Tibial nerve (tissue), 4 donors: Measurements from ENCODE around the gene GALR3. TPM values are rescaled to one million over a fixed set of nuclear protein-coding genes. Genes with fewer than 3 reads are reported as not detected.
A peak's percentile ranks its signal among the peaks of the same experiment; 100 is the strongest.

Experiments used
- DNase-seq, 2 donors: peaks; one replicate each; pipeline ENCODE4 v3.0.0-alpha.2; 2019; ENCODE audit warnings: low spot score in 2 of 2
- H3K27ac ChIP-seq, 4 donors: fragments of 200-600 bp; sonication (generic) in 3 of 4; one replicate each; pipeline ENCODE4 v1.5.1; 2017 to 2019; ENCODE audit warnings: mild to moderate bottlenecking in 1 of 4
- H3K27me3 ChIP-seq, 2 donors: fragments of 200-600 bp; sonication (generic) in 1 of 2; one replicate each; pipeline versions ENCODE4 v1.5.1 to v1.6.0; 2017 to 2019
- H3K36me3 ChIP-seq, 3 donors: fragments of 200-600 bp; sonication (generic); one replicate each; pipeline ENCODE4 v1.5.1; 2018 to 2019
- H3K4me1 ChIP-seq, 4 donors: fragments of 200-600 bp; sonication (generic) in 3 of 4; one replicate each; pipeline ENCODE4 v1.5.1; 2017 to 2019
- H3K4me3 ChIP-seq, 4 donors: fragments of 200-600 bp; sonication (generic) in 3 of 4; one replicate each; pipeline ENCODE4 v1.5.1; 2017 to 2019; ENCODE audit warnings: mild to moderate bottlenecking in 1 of 4, moderate library complexity in 1 of 4
- H3K9me3 ChIP-seq, 4 donors: fragments of 200-600 bp; sonication (generic) in 3 of 4; one replicate each; pipeline ENCODE4 v1.5.1; 2017 to 2019
- EP300 ChIP-seq, 2 donors: sonication (generic); formaldehyde crosslinking; IDR thresholded peaks; one replicate each; pipeline ENCODE4 v1.6.1; 2017; ENCODE audit warnings: antibody characterized with exemption in 2 of 2, mild to moderate bottlenecking in 1 of 2
- POLR2A ChIP-seq, 2 donors: fragments of 450-650 bp; IDR thresholded peaks; one replicate each; pipeline ENCODE4 v1.6.1; 2017; ENCODE audit warnings: antibody characterized with exemption in 2 of 2, mild to moderate bottlenecking in 2 of 2, moderate library complexity in 2 of 2
- WGBS, 2 donors: methylation state at CpG; one replicate each; pipeline ENCODE4 v1.1.5; 2018; 5-methylcytosine and 5-hydroxymethylcytosine counted together
- total RNA-seq, 4 donors: library from RNA; depleted of rRNA; stranded (reverse); fragments of >200 nt; gene quantifications; one replicate each; pipeline ENCODE4 v1.1.0, GENCODE V29; 2016
- TF ChIP-seq, protein P1 (sequence below), 5 experiments: fragments of 200-600 bp in 3 of 5; fragments of 450-650 bp in 2 of 5; sonication (generic) in 3 of 5; IDR thresholded peaks; one replicate each; pipeline ENCODE4 v1.5.1; 2016 to 2019; ENCODE audit warnings: antibody characterized with exemption in 5 of 5, mild to moderate bottlenecking in 3 of 5, moderate library complexity in 2 of 5

GALR3 gene
- total RNA-seq, 4 donors from 2014 or later = not detected

- TF ChIP-seq POLR2A (IDR thresholded peaks at IDR 0.05) (no peak), EP300 (IDR thresholded peaks at IDR 0.05) (no peak)
- TF ChIP-seq, protein P1, sequence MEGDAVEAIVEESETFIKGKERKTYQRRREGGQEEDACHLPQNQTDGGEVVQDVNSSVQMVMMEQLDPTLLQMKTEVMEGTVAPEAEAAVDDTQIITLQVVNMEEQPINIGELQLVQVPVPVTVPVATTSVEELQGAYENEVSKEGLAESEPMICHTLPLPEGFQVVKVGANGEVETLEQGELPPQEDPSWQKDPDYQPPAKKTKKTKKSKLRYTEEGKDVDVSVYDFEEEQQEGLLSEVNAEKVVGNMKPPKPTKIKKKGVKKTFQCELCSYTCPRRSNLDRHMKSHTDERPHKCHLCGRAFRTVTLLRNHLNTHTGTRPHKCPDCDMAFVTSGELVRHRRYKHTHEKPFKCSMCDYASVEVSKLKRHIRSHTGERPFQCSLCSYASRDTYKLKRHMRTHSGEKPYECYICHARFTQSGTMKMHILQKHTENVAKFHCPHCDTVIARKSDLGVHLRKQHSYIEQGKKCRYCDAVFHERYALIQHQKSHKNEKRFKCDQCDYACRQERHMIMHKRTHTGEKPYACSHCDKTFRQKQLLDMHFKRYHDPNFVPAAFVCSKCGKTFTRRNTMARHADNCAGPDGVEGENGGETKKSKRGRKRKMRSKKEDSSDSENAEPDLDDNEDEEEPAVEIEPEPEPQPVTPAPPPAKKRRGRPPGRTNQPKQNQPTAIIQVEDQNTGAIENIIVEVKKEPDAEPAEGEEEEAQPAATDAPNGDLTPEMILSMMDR (IDR thresholded peaks at IDR 0.05) = no peak
- peak overlapping the region; percentile 49 to 92 (median 91) for H3K27ac ChIP-seq
- peak overlapping the region; percentile 64 to 97 (median 70) for H3K4me3 ChIP-seq
- DNase-seq = no peak
- H3K9me3 ChIP-seq = no peaks in the 10 kb centered on the region
- H3K27me3 ChIP-seq = no peaks in the 10 kb centered on the region
- H3K4me1 ChIP-seq = peaks cover 0 to 33% (median 14%) of the 10 kb centered on the region in 4 donors
- whole genome bisulfite sequencing, 2 donors = 36 to 43% methylated on average over 27 of the region's 27 CpGs
- H3K36me3 ChIP-seq = peaks cover 0 to 25% (median 0%) of the 10 kb centered on the region in 3 donors
Measured at GRCh38 chr22:37848587-37849088, 25.5 kb downstream of the GALR3 start.

DNA sequence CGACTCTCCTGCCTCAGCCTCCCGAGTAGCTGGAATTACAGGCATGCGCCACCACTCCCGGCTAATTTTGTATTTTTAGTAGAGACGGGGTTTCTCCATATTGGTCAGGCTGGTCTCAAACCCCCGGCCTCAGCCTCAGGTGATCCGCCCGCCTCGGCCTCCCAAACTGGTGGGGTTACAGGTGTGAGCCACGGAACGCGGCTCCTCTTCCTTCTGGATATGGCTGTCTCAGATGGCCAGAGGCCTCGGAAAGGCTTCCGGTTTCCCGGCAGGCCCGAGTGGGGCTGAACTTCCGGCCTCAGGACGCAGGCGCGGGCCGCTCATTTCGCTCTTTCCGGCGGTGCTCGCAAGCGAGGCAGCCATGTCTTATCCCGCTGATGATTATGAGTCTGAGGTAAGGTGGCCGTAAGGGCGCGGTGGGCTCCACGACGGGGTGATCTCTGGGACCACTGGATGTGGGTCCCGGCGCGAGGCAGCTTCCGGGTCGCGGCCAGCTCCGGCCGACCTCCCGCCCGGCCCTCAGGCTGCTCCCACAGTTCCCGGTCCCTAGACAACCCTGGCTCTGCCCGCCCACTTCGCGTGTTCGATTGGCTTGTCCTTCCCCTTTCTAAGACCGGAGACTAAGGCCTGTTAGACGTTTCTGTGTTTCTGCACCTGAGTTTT lies 26.0 kb downstream of the GALR3 start, which contains the start of gene EIF3L:
EIF3L (plus strand) TSS at position 331 of the 663 bp plus-strand sequence; CDS start at position 362, 31 bp downstream.
- 0 to 2% methylated on average over 42 to 46 of the region's 49 CpGs for WGBS, 2 donors
- TF ChIP-seq POLR2A (IDR thresholded peaks at IDR 0.05) = peak; percentile 69 to 87
- TF ChIP-seq, protein P1 (IDR thresholded peaks at IDR 0.05) = peak in 2 of 5 experiments; percentile 27 to 39
- peak; percentile 91 to 96 for TF ChIP-seq EP300 (IDR thresholded peaks at IDR 0.05)
- peaks cover 0 to 33% (median 14%) of the 10 kb centered on the region in 4 donors for H3K4me1 ChIP-seq

DNA sequence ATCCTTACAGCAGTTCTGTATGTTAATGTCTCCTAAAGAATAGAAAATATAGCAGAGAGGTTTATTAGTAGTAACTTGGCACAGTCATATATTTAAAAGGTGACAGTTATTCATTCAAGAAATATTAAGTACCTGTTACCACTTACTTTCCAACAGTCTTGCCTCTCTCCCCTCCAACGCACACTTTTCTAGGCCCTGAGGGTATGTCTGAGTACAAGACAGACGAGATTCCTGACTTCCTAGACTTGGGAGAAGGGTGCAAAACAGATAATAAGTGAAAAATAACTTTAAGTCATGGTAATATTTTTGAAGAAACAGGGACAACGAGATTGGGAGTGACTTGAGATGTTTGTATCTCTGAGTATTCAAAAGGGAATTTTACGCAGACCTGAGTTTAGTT lies 27.6 kb downstream of the GALR3 start:
- H3K4me1 ChIP-seq = peaks cover 0 to 33% (median 14%) of the 10 kb centered on the region in 4 donors
- H3K36me3 ChIP-seq = peaks cover 0 to 45% (median 0%) of the 10 kb centered on the region in 3 donors
- H3K27ac ChIP-seq = no peak overlapping the region
- TF ChIP-seq EP300 (IDR thresholded peaks at IDR 0.05) (no peak), POLR2A (IDR thresholded peaks at IDR 0.05) (no peak)
- TF ChIP-seq, protein P1 (IDR thresholded peaks at IDR 0.05) = no peak
- no peak overlapping the region for H3K4me3 ChIP-seq
- 85 to 86% methylated on average over 4 of the region's 4 CpGs for WGBS, 2 donors
- no peak for DNase-seq
- no peaks in the 10 kb centered on the region for H3K9me3 ChIP-seq
- H3K27me3 ChIP-seq = no peaks in the 10 kb centered on the region

More for the DNA sequence above, 26.0 kb downstream of the GALR3 start, which contains the start of gene EIF3L:
- Histone ChIP-seq H3K27ac (peak within 1 kb of the TSS; percentile 49 to 92 (median 91)), H3K9me3 (no peaks in the 10 kb centered on the region), H3K36me3 (peaks cover 0 to 29% (median 0%) of the 10 kb centered on the region in 3 donors), H3K4me3 (peak within 1 kb of the TSS; percentile 64 to 97 (median 70)), H3K27me3 (no peaks in the 10 kb centered on the region)
- peak; percentile 69 to 77 for DNase-seq

- Histone ChIP-seq H3K4me3 (no peak overlapping the region), H3K9me3 (no peaks in the 10 kb centered on the region), H3K27ac (no peak overlapping the region), H3K4me1 (peaks cover 0 to 33% (median 14%) of the 10 kb centered on the region in 4 donors), H3K27me3 (no peaks in the 10 kb centered on the region), H3K36me3 (peaks cover 0 to 61% (median 4%) of the 10 kb centered on the region in 3 donors)
- 82 to 84% methylated on average over 5 of the region's 5 CpGs for WGBS, 2 donors
- no peak for DNase-seq
- no peak for TF ChIP-seq EP300 (IDR thresholded peaks at IDR 0.05)
- TF ChIP-seq, protein P1 (IDR thresholded peaks at IDR 0.05) = no peak
- no peak for TF ChIP-seq POLR2A (IDR thresholded peaks at IDR 0.05)
Measured at GRCh38 chr22:37852418-37852817, 29.2 kb downstream of the GALR3 start.

GRCh38 chr22:37854946-37855345 lies 31.8 kb downstream of the GALR3 start:
- no peak for DNase-seq
- TF ChIP-seq EP300 (IDR thresholded peaks at IDR 0.05) (no peak), POLR2A (IDR thresholded peaks at IDR 0.05) (no peak)
- H3K27ac ChIP-seq = no peak overlapping the region
- peaks cover 0 to 18% (median 9%) of the 10 kb centered on the region in 4 donors for H3K4me1 ChIP-seq
- H3K9me3 ChIP-seq = no peaks in the 10 kb centered on the region
- no peak overlapping the region for H3K4me3 ChIP-seq
- H3K36me3 ChIP-seq = peaks cover 0 to 86% (median 12%) of the 10 kb centered on the region in 3 donors
- 33 to 34% methylated on average over 2 of the region's 2 CpGs for WGBS, 2 donors
- H3K27me3 ChIP-seq = no peaks in the 10 kb centered on the region
